ENCODE data around the gene MIS18BP1.
"Not testable (repeated sequence)": the region's sequence is repeated elsewhere in the genome, so short reads cannot be mapped to it uniquely, and the experiment has no call there.

Gene MIS18BP1

GRCh38 chr14:45253070-45253753, at the start of gene MIS18BP1:
Gene MIS18BP1, minus strand, starts transcription at chr14:45253202. Its CDS starts 5,916 bp downstream, at chr14:45247286.
- DNase-seq, result peak; percentile 94

- DNase-seq, result no peak
Observed at GRCh38 chr14:45298423-45299117, 45.6 kb upstream of the MIS18BP1 start.

- DNase-seq, result not testable (repeated sequence)
Observed at GRCh38 chr14:45294796-45295195, 41.8 kb upstream of the MIS18BP1 start.

- no peak for DNase-seq
Observed at GRCh38 chr14:45290547-45290946, 37.5 kb upstream of the MIS18BP1 start.

GRCh38 chr14:45287610-45288009, 34.6 kb upstream of the MIS18BP1 start:
- no peak for DNase-seq

- DNase-seq, result no peak
Observed at GRCh38 chr14:45284802-45285201, 31.8 kb upstream of the MIS18BP1 start.

- DNase-seq, result not testable (repeated sequence)
Observed at GRCh38 chr14:45281731-45282400, 28.9 kb upstream of the MIS18BP1 start.

- DNase-seq, result no peak
Observed at GRCh38 chr14:45271858-45272537, 19.0 kb upstream of the MIS18BP1 start.

- no peak for DNase-seq
Observed at GRCh38 chr14:45270031-45270430, 17.0 kb upstream of the MIS18BP1 start.

GRCh38 chr14:45267071-45267470, 14.1 kb upstream of the MIS18BP1 start:
- no peak for DNase-seq

- no peak for DNase-seq
Observed at GRCh38 chr14:45262637-45263036, 9.6 kb upstream of the MIS18BP1 start.

GRCh38 chr14:45261209-45261608, 8.2 kb upstream of the MIS18BP1 start:
- no peak for DNase-seq

- no peak for DNase-seq
Observed at GRCh38 chr14:45258805-45259204, 5.8 kb upstream of the MIS18BP1 start.

- no peak for DNase-seq
Observed at GRCh38 chr14:45258073-45258472, 5.1 kb upstream of the MIS18BP1 start.

GRCh38 chr14:45254771-45255170, 1.8 kb upstream of the MIS18BP1 start:
- DNase-seq, result no peak

GRCh38 chr14:45253754-45254310, 830 bp upstream of the MIS18BP1 start:
- no peak for DNase-seq

GRCh38 chr14:45252366-45253069, 484 bp downstream of the MIS18BP1 start:
- no peak for DNase-seq

- no peak for DNase-seq
Observed at GRCh38 chr14:45251912-45252311, 1.1 kb downstream of the MIS18BP1 start.

- DNase-seq, result no peak
Observed at GRCh38 chr14:45249856-45250575, 3.0 kb downstream of the MIS18BP1 start.

GRCh38 chr14:45247427-45247826, 5.6 kb downstream of the MIS18BP1 start:
- no peak for DNase-seq

GRCh38 chr14:45246691-45247090, 6.3 kb downstream of the MIS18BP1 start:
- no peak for DNase-seq

GRCh38 chr14:45246151-45246550, 6.9 kb downstream of the MIS18BP1 start:
- no peak for DNase-seq

All from DMS153 (cell line).